ENCODE measurements around the gene LRIT1. TPM values are rescaled to one million over a fixed set of nuclear protein-coding genes. Genes with fewer than 3 reads are reported as not detected.
"Not testable (repeated sequence)": the region's sequence is repeated elsewhere in the genome, so short reads cannot be mapped to it uniquely, and the experiment has no call there.

The LRIT1 gene
- not detected for polyA plus RNA-seq
- long read RNA-seq, donor 1, result 0 reads
- long read RNA-seq, donor 2, result 0 reads
- long read RNA-seq, donor 3, result 0 reads
- long read RNA-seq, donor 4, result 0 reads
- long read RNA-seq, donor 5, result 0 reads
- long read RNA-seq, donor 6, result 0 reads
- long read RNA-seq, donor 7, result 0 reads
- long read RNA-seq, donor 8, result 0 reads
- long read RNA-seq, donor 9, result 0 reads
- long read RNA-seq, donor 10, result 0 reads
- long read RNA-seq, donor 11, result 0 reads

- Histone ChIP-seq H3K36me3 (ENCODE audit: control insufficient read depth, insufficient read depth, low read length) (no peaks in the 10 kb centered on the region), H3K4me3 (ENCODE audit: low read length) (no peak within 1 kb of the TSS), H3K4me1 (ENCODE audit: control insufficient read depth, insufficient read depth, low read length) (no peaks in the 10 kb centered on the region), H3K9me3 (ENCODE audit: control insufficient read depth, low read depth, low read length) (no peaks in the 10 kb centered on the region), H3K27me3 (ENCODE audit: control insufficient read depth, insufficient read depth, low read length) (peaks cover 17% of the 10 kb centered on the region), H3K27ac (ENCODE audit: low read length) (no peak within 1 kb of the TSS)
- WGBS (ENCODE audit: insufficient coverage, low lambda C conversion rate), result no CpG with 5 or more reads among the region's 13 CpGs
- no peak for DNase-seq
These were observed at the start of gene LRIT1 for GRCh38 chr10:84241185-84241790. Gene LRIT1 (minus strand): TSS chr10:84241546. CDS start chr10:84241439, 107 bp downstream.

GRCh38 chr10:84290235-84290634, 48.9 kb upstream of the LRIT1 start:
- no peak overlapping the region for H3K4me3 ChIP-seq (ENCODE audit: low read length)
- no peak for DNase-seq
- WGBS (ENCODE audit: insufficient coverage, low lambda C conversion rate), result 60% methylated on average over 1 of the region's 3 CpGs

GRCh38 chr10:84289521-84290200, 48.3 kb upstream of the LRIT1 start:
- WGBS (ENCODE audit: insufficient coverage, low lambda C conversion rate), result 80% methylated on average over 1 of the region's 1 CpG
- no peaks in the 10 kb centered on the region for H3K27me3 ChIP-seq (ENCODE audit: control insufficient read depth, insufficient read depth, low read length)
- DNase-seq, result no peak
- H3K27ac ChIP-seq (ENCODE audit: low read length), result no peak overlapping the region
- no peak overlapping the region for H3K4me3 ChIP-seq (ENCODE audit: low read length)
- H3K4me1 ChIP-seq (ENCODE audit: control insufficient read depth, insufficient read depth, low read length), result no peaks in the 10 kb centered on the region
- H3K9me3 ChIP-seq (ENCODE audit: control insufficient read depth, low read depth, low read length), result no peaks in the 10 kb centered on the region
- no peaks in the 10 kb centered on the region for H3K36me3 ChIP-seq (ENCODE audit: control insufficient read depth, insufficient read depth, low read length)

More at GRCh38 chr10:84290235-84290634, 48.9 kb upstream of the LRIT1 start:
- H3K27me3 ChIP-seq (ENCODE audit: control insufficient read depth, insufficient read depth, low read length), result no peaks in the 10 kb centered on the region
- H3K36me3 ChIP-seq (ENCODE audit: control insufficient read depth, insufficient read depth, low read length), result no peaks in the 10 kb centered on the region
- no peaks in the 10 kb centered on the region for H3K4me1 ChIP-seq (ENCODE audit: control insufficient read depth, insufficient read depth, low read length)
- no peaks in the 10 kb centered on the region for H3K9me3 ChIP-seq (ENCODE audit: control insufficient read depth, low read depth, low read length)
- no peak overlapping the region for H3K27ac ChIP-seq (ENCODE audit: low read length)

- no peaks in the 10 kb centered on the region for H3K4me1 ChIP-seq (ENCODE audit: control insufficient read depth, insufficient read depth, low read length)
- no peak overlapping the region for H3K4me3 ChIP-seq (ENCODE audit: low read length)
- H3K27ac ChIP-seq (ENCODE audit: low read length), result no peak overlapping the region
- no peaks in the 10 kb centered on the region for H3K36me3 ChIP-seq (ENCODE audit: control insufficient read depth, insufficient read depth, low read length)
- no peaks in the 10 kb centered on the region for H3K27me3 ChIP-seq (ENCODE audit: control insufficient read depth, insufficient read depth, low read length)
- DNase-seq, result no peak
- WGBS (ENCODE audit: insufficient coverage, low lambda C conversion rate), result no CpG with 5 or more reads among the region's 1 CpG
- no peaks in the 10 kb centered on the region for H3K9me3 ChIP-seq (ENCODE audit: control insufficient read depth, low read depth, low read length)
These were observed 46.8 kb upstream of the LRIT1 start for GRCh38 chr10:84288151-84288550.

GRCh38 chr10:84286695-84287094, 45.3 kb upstream of the LRIT1 start:
- DNase-seq, result no peak
- H3K27ac ChIP-seq (ENCODE audit: low read length), result no peak overlapping the region
- H3K36me3 ChIP-seq (ENCODE audit: control insufficient read depth, insufficient read depth, low read length), result no peaks in the 10 kb centered on the region
- H3K27me3 ChIP-seq (ENCODE audit: control insufficient read depth, insufficient read depth, low read length), result no peaks in the 10 kb centered on the region
- H3K4me3 ChIP-seq (ENCODE audit: low read length), result no peak overlapping the region
- no peaks in the 10 kb centered on the region for H3K4me1 ChIP-seq (ENCODE audit: control insufficient read depth, insufficient read depth, low read length)
- no peaks in the 10 kb centered on the region for H3K9me3 ChIP-seq (ENCODE audit: control insufficient read depth, low read depth, low read length)

- WGBS (ENCODE audit: insufficient coverage, low lambda C conversion rate), result no CpG with 5 or more reads among the region's 31 CpGs
These were observed 38.6 kb upstream of the LRIT1 start for GRCh38 chr10:84279876-84280475.

GRCh38 chr10:84270708-84271107, 29.4 kb upstream of the LRIT1 start:
- DNase-seq, result peak in 1 of 2 donors; percentile 26
- Histone ChIP-seq H3K4me3 (ENCODE audit: low read length) (no peak overlapping the region), H3K27me3 (ENCODE audit: control insufficient read depth, insufficient read depth, low read length) (no peaks in the 10 kb centered on the region), H3K4me1 (ENCODE audit: control insufficient read depth, insufficient read depth, low read length) (no peaks in the 10 kb centered on the region), H3K9me3 (ENCODE audit: control insufficient read depth, low read depth, low read length) (no peaks in the 10 kb centered on the region), H3K36me3 (ENCODE audit: control insufficient read depth, insufficient read depth, low read length) (no peaks in the 10 kb centered on the region), H3K27ac (ENCODE audit: low read length) (no peak overlapping the region)
- no CpG with 5 or more reads among the region's 1 CpG for WGBS (ENCODE audit: insufficient coverage, low lambda C conversion rate)

More at GRCh38 chr10:84279876-84280475, 38.6 kb upstream of the LRIT1 start:
- DNase-seq; H3K4me3 ChIP-seq (ENCODE audit: low read length); H3K36me3 ChIP-seq (ENCODE audit: control insufficient read depth, insufficient read depth, low read length); H3K9me3 ChIP-seq (ENCODE audit: control insufficient read depth, low read depth, low read length); H3K27ac ChIP-seq (ENCODE audit: low read length); H3K27me3 ChIP-seq (ENCODE audit: control insufficient read depth, insufficient read depth, low read length); H3K4me1 ChIP-seq (ENCODE audit: control insufficient read depth, insufficient read depth, low read length): not testable (repeated sequence)

- Histone ChIP-seq H3K36me3 (ENCODE audit: control insufficient read depth, insufficient read depth, low read length) (no peaks in the 10 kb centered on the region), H3K27me3 (ENCODE audit: control insufficient read depth, insufficient read depth, low read length) (no peaks in the 10 kb centered on the region), H3K9me3 (ENCODE audit: control insufficient read depth, low read depth, low read length) (no peaks in the 10 kb centered on the region), H3K4me1 (ENCODE audit: control insufficient read depth, insufficient read depth, low read length) (no peaks in the 10 kb centered on the region), H3K27ac (ENCODE audit: low read length) (no peak overlapping the region), H3K4me3 (ENCODE audit: low read length) (no peak overlapping the region)
- WGBS (ENCODE audit: insufficient coverage, low lambda C conversion rate), result 67% methylated on average over 1 of the region's 2 CpGs
- DNase-seq, result no peak
These were observed 28.4 kb upstream of the LRIT1 start for GRCh38 chr10:84269773-84270172.

- WGBS (ENCODE audit: insufficient coverage, low lambda C conversion rate), result no CpG with 5 or more reads among the region's 1 CpG
- H3K4me1 ChIP-seq (ENCODE audit: control insufficient read depth, insufficient read depth, low read length), result no peaks in the 10 kb centered on the region
- H3K27me3 ChIP-seq (ENCODE audit: control insufficient read depth, insufficient read depth, low read length), result peaks cover 2% of the 10 kb centered on the region
- H3K36me3 ChIP-seq (ENCODE audit: control insufficient read depth, insufficient read depth, low read length), result no peaks in the 10 kb centered on the region
- H3K9me3 ChIP-seq (ENCODE audit: control insufficient read depth, low read depth, low read length), result no peaks in the 10 kb centered on the region
- H3K27ac ChIP-seq (ENCODE audit: low read length), result no peak overlapping the region
- DNase-seq, result no peak
- no peak overlapping the region for H3K4me3 ChIP-seq (ENCODE audit: low read length)
These were observed 27.8 kb upstream of the LRIT1 start for GRCh38 chr10:84269162-84269561.

GRCh38 chr10:84267503-84268126, 26.3 kb upstream of the LRIT1 start:
- H3K9me3 ChIP-seq (ENCODE audit: control insufficient read depth, low read depth, low read length), result no peaks in the 10 kb centered on the region
- 53% methylated on average over 2 of the region's 7 CpGs for WGBS (ENCODE audit: insufficient coverage, low lambda C conversion rate)
- H3K4me1 ChIP-seq (ENCODE audit: control insufficient read depth, insufficient read depth, low read length), result no peaks in the 10 kb centered on the region
- DNase-seq, result peak in 1 of 2 donors; percentile 13
- H3K36me3 ChIP-seq (ENCODE audit: control insufficient read depth, insufficient read depth, low read length), result no peaks in the 10 kb centered on the region
- H3K27ac ChIP-seq (ENCODE audit: low read length), result no peak overlapping the region
- H3K4me3 ChIP-seq (ENCODE audit: low read length), result no peak overlapping the region
- H3K27me3 ChIP-seq (ENCODE audit: control insufficient read depth, insufficient read depth, low read length), result peaks cover 4% of the 10 kb centered on the region
